K562 (cell line): Measurements from ENCODE around the gene OXSM. TPM values are rescaled to one million over a fixed set of nuclear protein-coding genes. Genes with fewer than 3 reads are reported as not detected.
A peak's percentile ranks its signal among the peaks of the same experiment; 100 is the strongest.

Experiments
- C11orf30 ChIP-seq: fragments of 450-650 bp; IDR thresholded peaks from 2 replicates; pipeline ENCODE4 v1.6.1; 2016; ENCODE audit warnings: low read depth, mild to moderate bottlenecking
- CBX8 ChIP-seq: fragments of 200-600 bp; sonication (generic); IDR thresholded peaks from 2 replicates; pipeline ENCODE4 v1.6.1; 2012; ENCODE audit warnings: borderline replicate concordance, mixed run types, low read depth, mild to moderate bottlenecking, moderate library complexity, mixed read lengths, low read length, control low read depth, inconsistent platforms; ENCODE audit not compliant: poor library complexity, severe bottlenecking; ENCODE audit errors: extremely low read depth
- EP300 ChIP-seq: IDR thresholded peaks from 2 replicates; pipeline ENCODE4 v1.6.1; 2012; ENCODE audit warnings: low read length, improper control_type of control experiment
- EP400 ChIP-seq: fragments of 450-650 bp; IDR thresholded peaks from 2 replicates; pipeline ENCODE4 v1.6.1; 2017; ENCODE audit warnings: antibody characterized with exemption, mild to moderate bottlenecking, moderate library complexity
- ETS2 ChIP-seq: IDR thresholded peaks from 2 replicates; pipeline ENCODE4 v1.6.1; 2016; ENCODE audit warnings: borderline replicate concordance, missing genetic modification characterization, mild to moderate bottlenecking, moderate library complexity, missing compliant biosample characterization; ENCODE audit not compliant: poor library complexity, severe bottlenecking
- ETV5 ChIP-seq: sonication (generic); formaldehyde crosslinking; IDR thresholded peaks from 2 replicates; pipeline ENCODE4 v1.4.0; 2020; ENCODE audit warnings: low read depth, mild to moderate bottlenecking, missing genetic modification reagents
- FOXA1 ChIP-seq: fragments of 450-650 bp; IDR thresholded peaks from 2 replicates; pipeline ENCODE4 v1.6.1; 2016; ENCODE audit warnings: mild to moderate bottlenecking, borderline replicate concordance
- FOXP1 ChIP-seq: sonication (generic); formaldehyde crosslinking; IDR thresholded peaks from 2 replicates; pipeline ENCODE4 v1.8.0; 2022; ENCODE audit warnings: mild to moderate bottlenecking, missing genetic modification reagents
- GTF2A2 ChIP-seq: IDR thresholded peaks from 2 replicates; pipeline ENCODE4 v1.6.1; 2016; ENCODE audit warnings: mild to moderate bottlenecking, missing genetic modification characterization, missing compliant biosample characterization
- HDAC1 ChIP-seq, 2 experiments: fragments of 450-650 bp; IDR thresholded peaks; 2 replicates each; pipeline ENCODE4 v1.6.1; 2016 to 2017; ENCODE audit warnings: inconsistent platforms in 1 of 2, mild to moderate bottlenecking in 1 of 2, moderate library complexity in 1 of 2
- HDAC2 ChIP-seq: fragments of 450-650 bp; IDR thresholded peaks from 2 replicates; pipeline ENCODE4 v1.6.1; 2016; ENCODE audit warnings: mild to moderate bottlenecking
- HNRNPLL ChIP-seq: fragments of 200-400 bp; formaldehyde crosslinking; IDR thresholded peaks from 2 replicates; pipeline ENCODE4 v1.6.1; 2017; ENCODE audit warnings: low read length, low read depth, mild to moderate bottlenecking; ENCODE audit not compliant: poor library complexity, severe bottlenecking
- KLF6 ChIP-seq: fragments of 250-450 bp; sonication (Bioruptor Pico); IDR thresholded peaks from 2 replicates; pipeline ENCODE4 v1.4.0; 2020; ENCODE audit warnings: mild to moderate bottlenecking, moderate library complexity, borderline replicate concordance
- MAFK ChIP-seq: IDR thresholded peaks from 2 replicates; pipeline ENCODE4 v1.6.1; 2011; ENCODE audit warnings: low read length, improper control_type of control experiment
- MCM2 ChIP-seq: fragments of 450-650 bp; IDR thresholded peaks from 2 replicates; pipeline ENCODE4 v1.6.1; 2017; ENCODE audit warnings: low read depth, mild to moderate bottlenecking
- NFXL1 ChIP-seq: fragments of 450-650 bp; formaldehyde crosslinking; IDR thresholded peaks from 2 replicates; pipeline ENCODE4 v1.4.0; 2021; ENCODE audit warnings: mild to moderate bottlenecking
- TEAD2 ChIP-seq: fragments of 450-650 bp; IDR thresholded peaks from 2 replicates; pipeline ENCODE4 v1.6.1; 2016; ENCODE audit warnings: missing genetic modification characterization, control low read depth, missing compliant biosample characterization
- TFAM ChIP-seq: fragments of 250-450 bp; sonication (Bioruptor Pico); conservative IDR thresholded peaks from 2 replicates; pipeline ENCODE4 v1.5.0; 2021; ENCODE audit warnings: mild to moderate bottlenecking, moderate library complexity
- ZNF253 ChIP-seq: fragments of 250-450 bp; sonication (Bioruptor Pico); conservative IDR thresholded peaks from 2 replicates; pipeline ENCODE4 v1.6.1; 2021; ENCODE audit warnings: mild to moderate bottlenecking
- ZNF41 ChIP-seq: fragments of 250-450 bp; sonication (Bioruptor Pico); conservative IDR thresholded peaks from 2 replicates; pipeline ENCODE4 v1.4.0; 2020; ENCODE audit warnings: mild to moderate bottlenecking
- ZNF583 ChIP-seq: fragments of 250-450 bp; sonication (Bioruptor Pico); IDR thresholded peaks from 2 replicates; pipeline ENCODE4 v1.4.0; 2020
- ZNF77 ChIP-seq: fragments of 250-450 bp; sonication (Bioruptor Pico); IDR thresholded peaks from 2 replicates; pipeline ENCODE4 v1.5.0; 2020
- polyA plus RNA-seq, 8 experiments: library from polyadenylated mRNA; depleted of rRNA in 4 of 8; stranded (reverse) in 5 of 8; unstranded in 3 of 8; fragments of >200 nt; fragmentation: Nextera tagmentation in 2 of 8; fragmentation: Illumina TruSeq in 1 of 8; extraction: Ambion mirVana in 2 of 8; extraction: Trizol in 1 of 8; gene quantifications; 2 replicates each; pipeline versions ENCODE4 v1.2.1 to v1.2.3, GENCODE V29; 2011 to 2014; ENCODE audit warnings: inconsistent platforms in 1 of 8, missing spikeins in 1 of 8
- total RNA-seq, 7 experiments: library from RNA; depleted of rRNA in 6 of 7; stranded (reverse); fragments of >200 nt in 6 of 7; fragmentation: Illumina TruSeq in 2 of 7; extraction: Trizol in 2 of 7; gene quantifications; 2 replicates each; pipeline versions ENCODE4 v1.2.1 to v1.2.3, GENCODE V29; 2011 to 2021; ENCODE audit warnings: low replicate concordance in 1 of 7
- TF ChIP-seq, protein P1 (sequence below): fragments of 450-650 bp; IDR thresholded peaks from 2 replicates; pipeline ENCODE4 v1.6.1; 2018; ENCODE audit warnings: mild to moderate bottlenecking, low read depth; ENCODE audit not compliant: partially characterized antibody
- TF ChIP-seq, protein P2 (sequence below): fragments of 450-650 bp; formaldehyde crosslinking; IDR thresholded peaks from 2 replicates; pipeline ENCODE4 v1.4.0; 2020; ENCODE audit warnings: mild to moderate bottlenecking, mixed read lengths
- TF ChIP-seq, protein P3 (sequence below): fragments of 250-450 bp; sonication (Bioruptor Pico); IDR thresholded peaks from 2 replicates; pipeline ENCODE4 v1.6.1; 2021; ENCODE audit warnings: mild to moderate bottlenecking

Gene OXSM
- total and polyA plus RNA-seq, 9 of the 15 experiments (the other 6 are each of a cell fraction or from before 2014, with no cell fraction given) = 24.0 to 107 (median 34.0) TPM

DNA sequence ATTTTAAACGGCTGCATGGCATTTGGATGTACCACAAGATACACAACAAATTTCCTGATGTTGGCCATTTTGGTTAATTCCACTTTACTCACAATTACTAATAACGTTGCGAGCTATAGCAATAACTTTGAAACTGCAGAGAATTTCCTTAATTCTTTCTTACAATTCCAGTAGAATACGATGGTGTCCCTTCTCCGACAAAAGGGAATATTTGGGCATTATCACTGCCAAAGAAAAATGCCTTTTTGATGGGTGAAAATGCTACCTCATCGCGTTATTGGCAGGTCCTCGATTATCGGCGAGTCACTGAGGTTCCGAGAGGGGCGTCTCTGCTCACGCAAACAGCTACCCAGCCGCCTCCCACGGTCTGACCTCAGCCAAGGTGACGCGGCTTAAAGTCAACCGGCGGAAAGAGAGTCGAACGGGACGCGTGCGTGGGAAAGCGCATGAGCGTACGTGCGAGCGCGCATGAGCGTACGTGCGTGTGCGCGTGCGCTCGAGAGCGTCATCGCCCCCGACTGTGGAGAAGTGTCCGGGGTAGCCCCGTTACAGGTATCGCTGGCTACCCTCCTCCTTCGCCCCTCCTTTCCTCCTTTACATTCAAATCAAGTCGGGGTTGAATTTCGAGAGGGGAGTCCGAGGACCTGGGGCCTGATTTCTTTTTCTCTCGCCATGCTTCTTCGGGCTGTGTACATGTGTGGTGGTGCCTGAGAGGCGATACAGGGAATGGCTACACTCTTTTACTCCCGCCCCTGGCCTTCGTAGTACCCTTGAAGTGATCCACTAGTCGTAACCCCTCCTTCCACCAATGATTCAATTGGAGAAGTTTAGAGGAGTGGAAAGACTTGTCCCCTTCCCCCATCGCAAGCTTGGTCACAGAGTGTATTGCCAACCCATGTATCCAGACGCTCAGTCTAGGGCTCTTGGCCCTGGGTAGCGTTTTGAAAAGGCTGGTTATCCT is at the start of gene OXSM (continued):
- TF ChIP-seq ZNF253 (CRISPR knock-in tag) (no peak), ZNF77 (CRISPR knock-in tag) (no peak), C11orf30 (peak; percentile 94), HNRNPLL (peak; percentile 92), CBX8 (no peak), EP400 (peak; percentile 94), FOXP1 (peak; percentile 62), ETS2 (no peak), ETV5 (CRISPR knock-in tag) (no peak; the same call in 1 of the 2 replicates), ZNF583 (CRISPR knock-in tag) (no peak), TFAM (no peak), MAFK (peak; percentile 65), HDAC2 (peak; percentile 93), TEAD2 (tag) (no peak), ZNF41 (0 out of 2 replicates have a peak, but pooled peaks have one; percentile 42), EP300 (peak; percentile 67; the same call in 1 of the 2 replicates), MCM2 (no peak), FOXA1 (no peak), KLF6 (CRISPR knock-in tag) (peak; percentile 56; the same call in 1 of the 2 replicates), NFXL1 (CRISPR knock-in tag) (no peak), GTF2A2 (tag) (no peak), HDAC1 (IDR thresholded peaks at IDR 0.05) (peak; percentile 49 to 65; a peak in 1 of 4 replicates)
- TF ChIP-seq, protein P1, sequence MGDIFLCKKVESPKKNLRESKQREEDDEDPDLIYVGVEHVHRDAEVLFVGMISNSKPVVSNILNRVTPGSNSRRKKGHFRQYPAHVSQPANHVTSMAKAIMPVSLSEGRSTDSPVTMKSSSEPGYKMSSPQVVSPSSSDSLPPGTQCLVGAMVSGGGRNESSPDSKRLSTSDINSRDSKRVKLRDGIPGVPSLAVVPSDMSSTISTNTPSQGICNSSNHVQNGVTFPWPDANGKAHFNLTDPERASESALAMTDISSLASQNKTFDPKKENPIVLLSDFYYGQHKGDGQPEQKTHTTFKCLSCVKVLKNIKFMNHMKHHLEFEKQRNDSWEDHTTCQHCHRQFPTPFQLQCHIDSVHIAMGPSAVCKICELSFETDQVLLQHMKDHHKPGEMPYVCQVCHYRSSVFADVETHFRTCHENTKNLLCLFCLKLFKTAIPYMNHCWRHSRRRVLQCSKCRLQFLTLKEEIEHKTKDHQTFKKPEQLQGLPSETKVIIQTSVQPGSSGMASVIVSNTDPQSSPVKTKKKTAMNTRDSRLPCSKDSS = no peak
- TF ChIP-seq, protein P2, sequence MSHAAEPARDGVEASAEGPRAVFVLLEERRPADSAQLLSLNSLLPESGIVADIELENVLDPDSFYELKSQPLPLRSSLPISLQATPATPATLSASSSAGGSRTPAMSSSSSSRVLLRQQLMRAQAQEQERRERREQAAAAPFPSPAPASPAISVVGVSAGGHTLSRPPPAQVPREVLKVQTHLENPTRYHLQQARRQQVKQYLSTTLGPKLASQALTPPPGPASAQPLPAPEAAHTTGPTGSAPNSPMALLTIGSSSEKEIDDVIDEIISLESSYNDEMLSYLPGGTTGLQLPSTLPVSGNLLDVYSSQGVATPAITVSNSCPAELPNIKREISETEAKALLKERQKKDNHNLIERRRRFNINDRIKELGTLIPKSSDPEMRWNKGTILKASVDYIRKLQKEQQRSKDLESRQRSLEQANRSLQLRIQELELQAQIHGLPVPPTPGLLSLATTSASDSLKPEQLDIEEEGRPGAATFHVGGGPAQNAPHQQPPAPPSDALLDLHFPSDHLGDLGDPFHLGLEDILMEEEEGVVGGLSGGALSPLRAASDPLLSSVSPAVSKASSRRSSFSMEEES (CRISPR knock-in tag) = no peak
- TF ChIP-seq, protein P3, sequence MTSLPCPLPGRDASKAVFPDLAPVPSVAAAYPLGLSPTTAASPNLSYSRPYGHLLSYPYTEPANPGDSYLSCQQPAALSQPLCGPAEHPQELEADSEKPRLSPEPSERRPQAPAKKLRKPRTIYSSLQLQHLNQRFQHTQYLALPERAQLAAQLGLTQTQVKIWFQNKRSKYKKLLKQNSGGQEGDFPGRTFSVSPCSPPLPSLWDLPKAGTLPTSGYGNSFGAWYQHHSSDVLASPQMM (CRISPR knock-in tag) = no peak
